HG02852 (cell line): ENCODE data around the gene CALCOCO1.
"Not testable (repeated sequence)": the region's sequence is repeated elsewhere in the genome, so short reads cannot be mapped to it uniquely, and the experiment has no call there.

Experiments
- ATAC-seq: cut with Tn5 transposase; IDR thresholded peaks from one replicate; pipeline ENCODE4 v1.9.1; 2021; ENCODE audit warnings: mild to moderate bottlenecking, moderate library complexity; ENCODE audit not compliant: unreplicated experiment

Gene CALCOCO1

DNA sequence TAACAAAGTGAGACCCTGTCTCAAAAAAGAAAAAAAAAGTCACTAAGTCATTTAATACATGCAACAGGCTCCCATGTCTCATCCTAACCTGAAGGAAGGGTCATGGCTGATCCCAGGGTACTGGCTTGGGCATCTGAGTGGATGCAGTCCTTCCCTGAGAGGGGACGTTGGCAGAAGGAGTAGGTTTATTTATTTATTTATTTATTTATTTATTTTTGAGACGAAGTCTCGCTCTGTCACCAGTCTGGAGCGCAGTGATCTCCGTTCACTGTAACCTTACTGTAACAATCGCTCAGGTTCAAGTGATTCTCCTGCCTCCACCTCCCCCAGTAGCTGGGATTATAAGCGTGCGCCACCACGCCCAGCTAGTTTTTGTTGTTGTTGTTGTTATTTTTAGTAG is 7.2 kb upstream of the CALCOCO1 start:
- no peak for ATAC-seq

DNA sequence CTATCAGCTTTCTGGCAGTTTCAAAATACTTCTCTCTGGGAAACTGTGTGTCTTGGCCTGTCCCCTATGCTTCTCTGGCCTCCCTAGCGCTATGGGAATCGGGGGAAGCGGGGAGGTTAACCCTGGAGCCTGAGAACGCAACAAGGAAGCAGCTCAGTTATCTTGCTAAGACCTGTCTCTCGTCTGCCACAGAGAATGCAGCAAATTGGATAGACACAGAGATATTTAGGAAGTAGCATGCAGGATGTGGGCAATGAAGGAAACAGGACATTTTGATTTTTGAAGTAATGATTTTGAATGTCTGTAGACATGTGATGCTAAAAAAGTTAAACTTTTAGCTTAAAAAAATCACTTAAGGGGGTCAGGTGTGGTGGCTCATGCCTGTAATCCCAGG is 6.6 kb upstream of the CALCOCO1 start:
- no peak for ATAC-seq

DNA sequence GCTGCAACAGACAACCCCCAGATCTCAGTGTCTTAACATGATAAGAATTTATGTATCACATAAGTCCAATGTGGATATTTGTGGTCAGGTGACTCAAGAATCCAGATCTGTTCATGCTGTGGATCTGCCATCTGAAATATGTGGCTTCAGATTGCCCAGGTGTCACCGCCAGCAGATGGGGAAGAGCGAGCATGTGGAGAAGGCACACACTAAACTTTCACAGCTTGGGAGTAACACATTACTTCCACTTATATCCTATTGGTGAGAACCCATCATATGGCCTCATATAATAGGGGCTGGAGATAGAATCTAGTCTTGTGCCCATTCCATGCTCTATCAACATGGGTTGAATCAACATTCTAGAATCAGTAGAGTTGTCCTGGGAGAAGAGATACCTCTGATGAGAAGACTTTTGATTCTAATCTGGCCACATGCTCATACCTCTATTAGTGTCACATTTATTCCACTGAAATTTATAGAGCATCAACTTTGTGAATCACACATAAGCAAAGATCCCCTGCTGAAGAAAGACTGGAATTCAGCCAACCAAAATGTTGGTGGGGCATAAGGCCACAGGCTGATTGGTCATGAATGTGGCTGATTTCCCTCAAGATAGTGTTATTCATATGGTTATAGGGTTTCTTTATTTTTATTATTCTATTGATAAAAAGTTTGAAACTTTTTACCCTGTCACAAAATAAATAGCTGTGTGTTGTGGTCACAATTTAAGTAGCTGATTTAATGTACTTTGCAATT is 6.0 kb upstream of the CALCOCO1 start:
- no peak for ATAC-seq

DNA sequence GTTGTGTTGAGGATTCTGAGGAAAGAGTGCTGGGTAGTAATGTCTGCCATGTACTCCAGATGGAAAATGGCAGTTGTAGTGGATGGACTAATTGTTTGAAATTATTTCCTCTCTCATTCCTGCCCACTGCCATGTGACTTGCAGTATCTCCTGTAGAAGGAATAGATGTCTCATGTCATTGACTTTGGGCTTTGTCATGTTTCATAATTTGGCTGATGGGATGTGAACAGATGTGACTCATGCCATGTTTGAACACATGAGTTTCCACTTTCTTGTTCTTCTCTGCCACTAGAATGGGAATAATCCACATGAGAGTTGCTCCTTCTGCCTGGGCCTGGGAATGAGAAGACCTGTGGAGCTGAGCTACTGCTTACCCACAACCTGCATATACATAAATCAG is 2.4 kb upstream of the CALCOCO1 start:
- no peak for ATAC-seq

DNA sequence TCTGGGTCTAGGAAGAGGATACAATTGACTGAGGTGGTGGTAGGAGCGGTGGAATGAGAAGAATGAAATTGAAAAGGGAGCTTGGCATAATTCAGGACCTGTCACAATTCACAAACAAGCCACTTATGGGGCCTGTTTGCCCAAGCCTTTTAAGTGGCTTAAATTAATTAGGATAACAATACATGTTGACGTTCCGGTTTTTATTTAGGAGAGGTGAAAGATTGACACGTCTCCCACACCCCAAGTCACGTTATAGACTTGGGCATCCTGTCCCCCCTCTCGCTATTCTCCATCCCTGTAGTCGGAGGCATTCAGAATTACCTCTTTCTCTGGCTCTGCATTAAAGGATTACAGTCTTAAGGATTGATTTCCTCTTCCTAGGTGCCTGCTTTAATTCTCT is 954 bp upstream of the CALCOCO1 start:
- ATAC-seq, result no peak

DNA sequence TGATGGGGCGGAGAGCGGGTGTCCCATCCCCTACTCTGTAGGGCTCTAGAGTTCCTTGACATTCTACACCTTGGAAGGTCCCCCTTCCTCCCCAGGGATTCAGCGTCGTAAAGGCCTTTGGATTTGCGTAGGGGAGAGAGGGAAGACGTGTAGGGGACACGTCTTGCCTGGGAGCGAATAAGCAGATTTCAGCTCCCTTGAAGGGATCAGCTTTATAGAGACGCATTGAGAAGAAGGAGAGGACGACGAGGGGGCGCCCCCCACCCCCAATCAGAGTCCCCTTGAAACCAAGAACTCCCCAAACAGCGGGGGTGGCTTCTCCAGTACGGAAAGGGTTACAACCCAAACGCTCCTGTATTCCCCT is 324 bp downstream of the CALCOCO1 start:
- peak; percentile 1 for ATAC-seq

DNA sequence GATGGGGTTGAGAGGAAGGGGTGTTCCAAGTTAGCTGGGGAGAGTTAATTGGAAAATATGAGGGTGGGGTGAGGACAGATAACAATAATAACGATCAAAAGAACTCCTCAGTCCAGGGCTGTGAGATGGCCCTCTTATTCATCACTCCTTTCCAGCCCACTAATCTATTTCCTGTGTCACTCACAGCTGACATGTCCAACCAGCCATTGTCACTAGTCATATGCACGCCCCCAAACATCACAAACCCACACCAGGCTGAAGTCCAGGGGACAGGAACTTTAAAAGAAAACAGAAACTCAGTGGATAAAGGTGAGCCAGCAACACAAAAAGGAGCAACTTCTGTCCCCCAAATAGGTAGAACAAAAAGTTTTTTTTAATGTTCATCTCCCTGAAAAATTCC is 911 bp downstream of the CALCOCO1 start:
- ATAC-seq, result no peak

DNA sequence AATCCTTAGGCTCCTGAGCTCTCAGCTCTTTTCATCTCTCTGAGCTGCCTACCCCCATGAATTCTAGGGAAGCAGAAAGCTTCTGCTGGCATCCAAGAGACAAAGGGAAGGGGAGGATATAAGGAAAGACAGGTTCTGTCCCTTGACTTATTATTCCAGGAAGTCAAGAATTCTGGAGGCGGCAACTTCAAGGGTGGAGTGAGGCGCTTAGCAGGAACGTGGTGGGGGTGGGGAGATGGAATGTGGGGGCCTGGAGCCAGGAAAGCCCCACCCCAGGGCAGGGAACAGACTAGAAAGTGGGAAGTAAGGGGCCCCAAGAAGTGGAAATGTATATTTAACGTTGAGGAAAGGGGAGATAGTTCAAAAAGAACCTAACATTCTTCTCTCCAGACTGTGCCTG is 1.4 kb downstream of the CALCOCO1 start:
- no peak for ATAC-seq

DNA sequence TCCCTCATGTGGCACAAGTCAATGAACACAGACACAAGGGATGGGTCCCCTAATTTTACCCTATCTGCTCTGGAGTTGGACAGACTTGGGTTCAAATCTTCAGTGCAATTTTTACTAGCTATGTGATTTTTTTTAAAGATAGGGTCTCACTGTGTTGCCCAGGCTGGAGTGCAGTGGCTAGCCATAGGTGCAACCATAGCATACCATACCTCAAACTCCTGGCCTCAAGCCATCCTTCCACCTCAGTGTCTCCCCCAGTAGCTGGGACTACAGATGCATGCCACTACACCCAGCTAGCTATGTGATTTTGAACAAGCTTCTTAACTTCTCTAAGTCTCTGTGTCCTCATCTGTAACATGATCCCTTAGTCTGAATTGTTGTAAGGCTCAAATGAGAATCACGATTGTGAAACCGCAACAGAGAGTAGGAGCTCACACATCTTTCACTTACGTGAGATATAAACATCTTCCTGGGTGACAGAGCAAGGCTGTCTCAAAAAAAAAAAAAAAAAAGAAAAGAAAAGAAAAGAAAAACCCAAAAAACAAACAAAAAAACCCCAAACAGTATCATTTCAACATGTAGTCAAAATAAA is 4.7 kb downstream of the CALCOCO1 start:
- no peak for ATAC-seq

DNA sequence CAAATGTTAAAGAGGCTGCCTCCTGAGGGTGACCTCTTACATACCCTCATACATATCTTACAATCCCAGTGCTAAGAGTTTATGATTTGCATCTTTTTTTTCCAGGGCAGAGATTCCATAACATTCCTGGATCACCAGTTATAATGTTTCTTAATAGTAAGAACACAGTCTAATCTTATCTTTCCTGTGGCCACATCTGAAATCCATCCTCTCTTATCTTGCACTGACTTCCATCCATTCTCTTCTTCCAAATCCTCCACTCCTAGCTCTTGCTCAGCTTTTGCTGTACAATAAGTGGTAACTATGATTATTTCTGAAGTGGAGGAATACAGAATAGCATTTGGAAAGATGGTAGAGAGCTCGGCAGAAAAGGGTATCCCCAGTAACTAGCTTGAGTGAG is 6.3 kb downstream of the CALCOCO1 start:
- no peak for ATAC-seq

DNA sequence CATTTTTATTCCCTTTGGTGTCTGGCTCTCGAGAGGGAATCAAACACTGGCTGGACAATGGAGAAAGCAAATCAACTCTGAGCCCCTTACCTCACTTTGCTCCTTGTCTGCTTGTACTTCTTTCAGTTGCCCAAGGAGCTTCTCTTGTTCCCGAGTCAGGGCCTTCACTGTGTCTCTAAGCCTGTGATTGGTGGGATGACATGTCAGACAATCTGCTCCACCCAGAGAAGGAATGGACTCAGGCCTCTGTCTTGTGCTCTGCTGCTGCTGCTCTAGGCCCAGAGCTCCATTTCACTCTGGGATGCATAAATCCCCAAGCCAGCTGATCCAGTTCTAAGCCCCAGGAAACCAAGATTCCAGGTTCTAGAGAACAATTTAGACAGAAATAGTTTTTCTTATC is 7.6 kb downstream of the CALCOCO1 start:
- no peak for ATAC-seq

DNA sequence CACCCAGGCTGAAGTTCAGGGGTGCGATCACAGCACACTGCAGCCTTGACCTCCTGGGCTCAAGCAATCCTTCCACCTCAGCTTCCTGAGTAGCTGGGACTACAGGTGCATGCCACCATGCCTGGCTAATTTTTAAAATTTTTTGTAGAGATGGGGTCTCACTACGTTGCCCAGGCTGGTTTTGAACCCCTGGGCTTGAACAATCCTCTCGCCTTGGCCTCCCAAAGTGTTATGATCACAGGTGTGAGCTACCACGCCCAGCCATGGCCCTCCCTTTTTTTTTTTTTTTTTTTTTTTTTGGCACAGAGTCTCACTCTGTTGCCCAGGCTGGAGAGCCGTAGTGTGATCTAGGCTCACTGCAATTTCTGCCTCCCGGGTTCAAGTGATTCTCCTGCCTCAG is 8.7 kb downstream of the CALCOCO1 start:
- ATAC-seq, result not testable (repeated sequence)

DNA sequence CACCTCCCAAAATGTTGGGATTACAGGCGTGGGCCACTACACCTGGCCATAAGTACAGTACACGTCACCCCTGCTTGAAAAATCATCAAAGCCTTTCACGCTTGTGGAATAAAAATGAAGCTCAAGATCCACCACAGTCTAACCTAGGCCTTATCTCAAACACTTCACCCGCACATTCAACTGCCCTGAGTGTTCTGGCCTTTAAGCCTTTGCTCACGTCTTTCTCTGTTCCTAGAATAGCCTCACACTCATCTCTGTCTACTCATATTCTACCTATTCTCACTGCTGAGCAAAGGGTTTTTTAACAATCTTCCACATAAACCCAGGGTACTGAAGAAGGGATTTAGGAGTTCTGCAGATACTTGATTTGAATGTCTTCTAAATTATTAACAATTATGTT is 9.9 kb downstream of the CALCOCO1 start:
- no peak for ATAC-seq

DNA sequence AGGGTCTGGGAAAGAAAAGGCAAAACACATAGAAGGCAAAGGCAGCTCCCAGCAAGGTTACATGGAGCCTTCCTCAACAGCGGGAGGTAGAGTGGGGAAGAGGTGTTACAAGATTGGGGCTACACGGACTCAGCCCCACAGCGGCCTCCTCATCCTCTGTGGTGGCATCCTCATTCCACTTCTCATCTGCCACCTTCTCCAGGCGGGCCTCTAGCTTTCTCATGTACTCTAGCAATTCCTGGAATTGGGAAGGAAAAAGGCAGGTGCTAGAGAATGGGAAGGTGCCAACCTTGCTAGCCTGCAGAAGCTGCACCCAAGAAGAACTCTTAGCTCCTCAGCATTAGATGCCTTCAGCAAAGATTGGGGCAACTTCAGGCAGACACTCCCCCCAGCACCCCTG is 13.2 kb downstream of the CALCOCO1 start:
- ATAC-seq, result no peak

DNA sequence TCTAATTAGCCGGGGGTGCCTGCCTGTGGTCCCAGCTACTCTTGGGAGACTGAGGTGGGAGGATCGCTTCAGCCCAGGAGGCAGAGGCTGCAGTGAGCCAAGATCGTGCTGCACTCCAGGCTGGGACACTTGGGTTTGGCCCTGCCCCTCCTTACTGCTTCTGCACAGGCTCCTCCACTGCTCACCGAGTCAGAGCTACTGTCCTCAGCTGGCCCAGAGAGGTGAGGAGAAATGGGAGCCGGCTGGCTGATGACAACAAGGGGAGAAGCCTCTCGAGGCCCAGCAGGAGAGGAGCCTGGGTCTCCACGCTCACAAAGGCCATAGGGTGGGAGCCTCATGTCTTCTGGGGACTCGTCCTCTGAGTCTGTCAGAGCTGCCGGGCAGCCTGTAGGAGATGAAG is 13.7 kb downstream of the CALCOCO1 start:
- ATAC-seq, result no peak

DNA sequence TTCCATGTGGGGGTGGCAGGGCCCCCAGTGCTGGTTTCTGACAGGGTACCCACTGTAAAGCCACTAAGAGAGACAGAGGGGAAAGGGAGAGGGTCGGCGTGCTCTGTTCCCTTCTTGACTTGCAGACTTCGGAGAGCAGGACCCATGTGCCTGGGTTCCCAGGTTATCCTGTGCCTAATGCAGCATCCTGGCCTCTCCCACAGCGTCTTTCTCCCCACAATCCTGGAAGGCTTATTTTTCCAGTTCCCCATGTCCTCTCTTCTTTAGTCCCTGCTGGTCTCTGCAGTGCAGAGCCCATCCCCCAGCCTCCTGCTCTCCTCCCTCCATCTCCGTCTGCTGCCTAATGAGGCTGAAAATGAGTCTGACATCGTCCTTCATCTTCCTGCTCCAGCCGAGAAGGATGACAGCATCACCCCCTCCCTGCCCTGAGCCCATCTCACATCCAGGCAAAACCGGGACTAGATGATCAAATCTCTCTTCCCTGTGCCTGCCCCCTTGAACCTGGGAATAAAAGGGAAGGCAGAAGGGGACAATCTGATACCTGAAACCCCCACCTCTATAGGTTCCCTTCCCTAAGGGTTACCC is 15.1 kb downstream of the CALCOCO1 start:
- no peak for ATAC-seq

DNA sequence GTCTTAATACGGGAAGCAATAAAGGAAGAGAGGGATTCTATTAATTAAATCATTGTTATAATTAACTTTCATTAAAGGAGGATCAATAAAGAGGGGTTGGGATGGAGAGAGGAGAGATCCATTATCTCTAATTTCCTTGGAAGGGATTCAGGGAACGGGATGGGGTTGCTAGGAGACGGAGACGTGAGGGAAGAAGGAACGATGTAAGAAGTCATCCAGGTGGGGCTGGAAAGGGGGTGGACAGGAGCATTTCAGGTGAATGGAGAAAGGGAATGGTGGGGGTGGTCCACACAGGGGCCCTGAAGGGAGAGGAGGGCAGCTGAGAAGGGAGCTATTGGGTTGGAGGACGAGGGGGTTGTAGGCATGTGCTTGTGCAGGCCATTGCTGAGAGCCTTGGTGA is 17.2 kb downstream of the CALCOCO1 start:
- no peak for ATAC-seq

DNA sequence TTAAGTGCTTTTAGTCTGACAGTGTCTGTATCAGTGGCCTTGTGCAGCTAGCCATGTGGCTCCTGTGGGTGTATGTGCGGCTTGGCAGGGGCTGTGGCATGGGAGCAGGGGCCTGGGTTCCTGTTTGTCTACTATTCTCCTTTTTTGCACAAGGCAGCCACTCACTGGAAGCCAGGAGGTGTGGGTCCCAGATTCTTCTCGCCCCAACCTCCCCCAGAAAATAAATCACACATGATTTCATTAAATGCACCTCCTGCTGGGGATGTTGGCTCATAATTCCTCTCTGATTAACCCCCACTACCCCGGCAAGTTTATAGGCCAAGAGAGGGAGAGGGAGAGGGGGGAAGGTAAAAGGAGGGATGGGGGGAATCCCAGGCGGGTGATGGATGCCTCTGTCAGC is 17.6 kb downstream of the CALCOCO1 start:
- ATAC-seq, result no peak

DNA sequence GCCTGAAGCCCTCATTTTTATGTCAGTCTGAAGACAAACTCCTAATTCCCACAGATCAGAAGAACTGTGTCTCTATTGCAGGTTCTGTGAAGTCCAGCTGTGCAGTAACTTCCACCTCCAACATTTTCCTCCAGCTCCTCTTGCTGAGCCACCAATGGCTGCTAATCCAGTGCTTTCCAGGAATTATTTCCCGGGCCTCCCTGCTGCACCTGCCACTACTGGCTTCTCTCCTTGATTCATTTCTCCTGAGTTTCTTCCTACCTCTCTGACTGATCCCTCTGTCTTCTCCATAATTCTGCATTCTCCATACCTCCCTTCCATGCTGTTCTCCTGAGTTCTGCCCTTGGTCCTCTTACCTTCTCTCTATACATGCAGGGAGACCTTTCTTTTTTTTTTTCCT is 21.2 kb downstream of the CALCOCO1 start:
- no peak for ATAC-seq

DNA sequence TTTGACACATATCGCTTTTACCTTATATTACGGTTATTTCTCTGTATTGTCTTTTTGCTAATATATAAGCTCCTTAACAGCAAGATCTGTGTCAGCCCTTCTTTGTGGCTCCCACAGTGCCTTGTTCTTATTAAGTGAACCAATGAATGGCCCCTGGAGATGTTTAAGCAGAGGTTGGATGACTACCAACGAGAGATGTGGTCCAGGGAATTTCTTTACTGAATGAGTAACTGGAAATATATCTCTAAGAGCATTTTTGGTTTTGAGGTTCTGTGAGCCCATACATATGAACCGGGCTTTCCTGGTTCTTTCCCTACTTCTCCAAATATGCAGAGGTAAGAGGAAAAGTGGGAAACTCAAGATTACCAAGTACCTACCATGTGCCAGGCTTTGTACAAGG is 23.5 kb downstream of the CALCOCO1 start:
- no peak for ATAC-seq

DNA sequence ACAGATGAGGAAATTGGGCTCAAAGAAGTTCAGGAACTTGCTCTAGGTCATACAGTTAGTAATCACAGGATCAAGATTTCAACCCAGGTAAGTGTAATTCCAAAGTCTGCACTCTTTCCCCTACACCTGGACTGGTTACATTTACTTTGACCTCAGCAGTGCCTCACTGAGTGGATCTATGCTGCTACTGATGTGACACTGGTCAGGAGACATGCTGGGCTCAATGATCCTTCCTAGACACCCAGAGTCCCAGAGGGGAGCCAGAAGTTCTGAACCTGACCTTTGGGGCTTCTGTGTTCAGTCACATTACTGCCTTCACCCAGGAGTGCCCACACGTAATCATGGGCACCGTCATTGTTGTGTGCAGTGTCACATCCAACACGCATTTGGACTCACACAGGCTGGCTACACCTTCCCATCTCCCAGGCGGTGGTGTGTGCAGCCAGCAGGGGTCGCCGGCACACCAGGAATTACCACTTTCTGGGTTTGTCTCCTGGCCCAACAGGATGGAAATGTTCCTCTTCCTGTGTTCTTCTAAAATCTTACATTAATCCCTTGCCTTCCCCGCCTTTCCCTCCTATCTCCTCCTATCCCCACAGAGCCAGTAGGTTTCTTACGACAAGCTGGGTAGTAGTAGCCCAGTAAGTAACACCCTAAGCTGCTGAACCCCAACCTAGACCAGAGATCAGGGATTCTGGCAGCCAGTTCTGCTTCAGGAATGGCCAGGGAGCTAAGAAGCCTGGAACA is 25.6 kb downstream of the CALCOCO1 start:
- ATAC-seq, result no peak

DNA sequence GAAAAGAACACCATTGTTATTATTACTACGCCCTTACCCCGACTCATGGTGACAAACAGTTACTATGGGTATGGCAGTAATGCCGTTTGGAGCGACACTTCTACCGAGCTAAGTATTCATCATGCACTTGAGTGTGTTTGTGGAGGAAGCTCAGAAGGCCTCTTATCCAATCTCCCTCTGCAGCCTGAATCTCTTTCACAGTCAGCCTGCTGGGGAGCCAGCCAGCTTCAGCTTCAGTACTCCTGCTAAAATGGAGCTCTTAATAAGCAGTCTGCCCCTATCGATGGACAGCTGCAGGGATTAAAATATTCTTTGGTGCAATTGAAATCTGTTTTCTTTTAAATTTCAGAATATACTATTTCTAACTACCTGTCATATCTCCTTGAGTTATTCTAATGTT is 26.7 kb downstream of the CALCOCO1 start:
- ATAC-seq, result no peak
